Neutrophil (primary cell): ENCODE results near the gene FAM153A.
"Not testable (repeated sequence)": the region's sequence is repeated elsewhere in the genome, so short reads cannot be mapped to it uniquely, and the experiment has no call there.

Experiments used
- H3K27ac ChIP-seq: fragments of 200-600 bp; sonication (generic); 2 replicates; pipeline ENCODE4 v1.5.1; 2016; ENCODE audit warnings: mild to moderate bottlenecking, moderate library complexity
- H3K27me3 ChIP-seq: fragments of 200-600 bp; sonication (generic); 2 replicates; pipeline ENCODE4 v1.6.0; 2016; ENCODE audit warnings: mild to moderate bottlenecking
- H3K36me3 ChIP-seq: fragments of 200-600 bp; sonication (generic); 2 replicates; pipeline ENCODE4 v1.5.1; 2017
- H3K4me1 ChIP-seq, 2 experiments: fragments of 200-600 bp in 1 of 2; sonication (generic) in 1 of 2; 1 replicate in 1 of 2; 2 replicates in 1 of 2; pipeline versions ENCODE4 v1.5.1 to v1.6.1; 2013 to 2016; ENCODE audit warnings: low read depth in 1 of 2, low read length in 1 of 2, mild to moderate bottlenecking in 1 of 2, moderate library complexity in 1 of 2; ENCODE audit not compliant: control insufficient read depth in 1 of 2, insufficient read depth in 1 of 2
- H3K4me3 ChIP-seq, 2 experiments: fragments of 200-600 bp in 1 of 2; sonication (generic) in 1 of 2; 1 replicate in 1 of 2; 2 replicates in 1 of 2; pipeline ENCODE4 v1.5.1; 2013 to 2016; ENCODE audit warnings: low read depth in 1 of 2, low read length in 1 of 2, mild to moderate bottlenecking in 1 of 2, moderate library complexity in 1 of 2
- H3K9me3 ChIP-seq: fragments of 200-600 bp; sonication (generic); 2 replicates; pipeline ENCODE4 v1.5.1; 2016

Gene FAM153A

GRCh38 chr5:177793272-177793671 is 10.6 kb upstream of the FAM153A start:
- H3K27ac ChIP-seq, H3K4me3 ChIP-seq, H3K4me1 ChIP-seq, H3K27me3 ChIP-seq, H3K9me3 ChIP-seq, H3K36me3 ChIP-seq: not testable (repeated sequence)

- H3K36me3 ChIP-seq, H3K4me3 ChIP-seq, H3K9me3 ChIP-seq, H3K27me3 ChIP-seq, H3K4me1 ChIP-seq, H3K27ac ChIP-seq: not testable (repeated sequence)
Measured at GRCh38 chr5:177791649-177792048, 8.9 kb upstream of the FAM153A start.

- H3K4me3 ChIP-seq, H3K36me3 ChIP-seq, H3K4me1 ChIP-seq, H3K9me3 ChIP-seq, H3K27ac ChIP-seq: not testable (repeated sequence)
- peaks cover 15% of the 10 kb centered on the region for H3K27me3 ChIP-seq
Measured at GRCh38 chr5:177782169-177782568, 530 bp downstream of the FAM153A start.

DNA sequence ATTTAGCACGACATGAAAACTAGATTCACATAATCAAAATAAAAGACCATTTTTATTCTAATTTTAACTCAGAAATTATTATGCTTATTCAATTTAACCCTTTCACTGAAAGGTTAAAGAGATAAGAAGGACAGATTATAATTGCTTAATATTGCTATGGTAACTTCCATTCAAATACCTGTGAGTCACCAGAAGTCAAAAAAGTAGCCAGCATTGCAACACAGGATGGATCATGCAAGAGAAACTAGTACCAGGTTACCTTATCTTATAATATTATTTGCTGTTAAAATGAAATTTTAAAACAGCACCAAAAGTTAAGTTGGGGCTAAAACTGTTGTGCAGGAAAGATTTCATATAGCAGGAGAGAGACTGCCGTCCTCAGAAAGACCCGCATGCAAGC is 11.5 kb downstream of the FAM153A start:
- H3K4me3 ChIP-seq, H3K4me1 ChIP-seq, H3K27ac ChIP-seq, H3K27me3 ChIP-seq, H3K9me3 ChIP-seq, H3K36me3 ChIP-seq: not testable (repeated sequence)

- not testable (repeated sequence) for H3K27ac ChIP-seq, H3K4me1 ChIP-seq, H3K36me3 ChIP-seq, H3K27me3 ChIP-seq, H3K9me3 ChIP-seq, H3K4me3 ChIP-seq
Measured at GRCh38 chr5:177770646-177771045, 12.1 kb downstream of the FAM153A start.

DNA sequence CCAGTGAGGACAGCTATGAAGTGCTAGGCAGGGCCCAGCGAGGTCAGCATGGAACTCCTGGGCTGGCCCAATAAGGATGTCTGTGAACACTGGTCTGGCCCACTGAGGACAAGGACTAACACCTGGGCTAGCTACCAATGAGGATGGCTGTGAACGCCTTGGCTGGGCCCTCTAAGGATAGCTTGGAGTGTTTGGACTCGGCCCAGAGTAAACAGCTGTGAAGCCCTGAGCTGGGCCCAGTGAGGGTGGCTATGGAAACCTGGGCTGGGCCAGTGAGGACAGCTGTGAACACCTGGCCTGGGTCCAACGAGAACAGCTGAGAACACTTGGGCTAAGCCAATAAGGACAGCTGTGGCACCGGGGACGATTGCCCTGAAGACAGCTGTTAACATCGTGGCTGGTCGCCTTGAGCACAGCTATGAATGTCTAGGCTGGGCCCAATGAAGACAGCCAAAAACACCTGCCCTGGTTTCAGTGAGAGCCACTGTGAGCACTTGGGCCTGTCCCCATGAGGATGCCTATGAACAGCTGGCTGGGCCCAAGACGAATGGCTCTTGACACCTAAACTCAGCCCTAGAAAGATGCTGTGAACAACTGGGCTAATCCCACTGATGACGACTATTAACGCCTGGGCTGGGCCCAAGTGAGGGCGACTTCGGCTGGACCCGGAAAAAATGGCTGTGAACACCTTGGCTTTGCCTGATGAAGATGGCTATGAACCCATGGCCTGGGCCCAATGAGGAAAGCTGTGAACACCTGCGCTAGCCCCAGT is 18.8 kb downstream of the FAM153A start:
- H3K4me1 ChIP-seq: not testable (repeated sequence)

GRCh38 chr5:177760954-177761353 is 21.7 kb downstream of the FAM153A start:
- H3K4me3 ChIP-seq, H3K36me3 ChIP-seq, H3K27me3 ChIP-seq, H3K4me1 ChIP-seq, H3K27ac ChIP-seq, H3K9me3 ChIP-seq: not testable (repeated sequence)

More for the DNA sequence above, 18.8 kb downstream of the FAM153A start:
- H3K27me3 ChIP-seq, H3K36me3 ChIP-seq, H3K9me3 ChIP-seq, H3K4me3 ChIP-seq, H3K27ac ChIP-seq: not testable (repeated sequence)

GRCh38 chr5:177747354-177747753 is 35.3 kb downstream of the FAM153A start:
- not testable (repeated sequence) for H3K36me3 ChIP-seq

DNA sequence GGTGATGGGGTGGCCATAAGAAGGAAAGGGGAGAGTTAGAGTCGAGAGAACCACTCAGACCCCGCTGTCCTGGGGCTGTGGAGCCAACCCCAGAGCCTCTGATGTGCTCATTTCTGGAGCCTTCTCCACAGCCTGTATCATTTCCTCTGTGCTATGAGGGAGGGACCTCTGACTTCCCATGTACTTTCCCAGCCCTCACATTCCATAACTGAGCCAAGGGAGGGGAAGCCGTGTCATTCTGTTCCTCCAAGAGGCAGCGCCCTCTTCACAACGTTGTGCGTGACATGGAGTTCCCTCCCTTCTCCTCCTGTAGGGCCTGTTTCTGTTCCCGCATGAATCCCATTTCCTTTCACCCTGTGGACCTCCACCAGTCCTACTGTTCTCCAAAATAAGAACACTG is 57.8 kb downstream of the FAM153A start:
- not testable (repeated sequence) for H3K9me3 ChIP-seq, H3K4me1 ChIP-seq

More at GRCh38 chr5:177747354-177747753, 35.3 kb downstream of the FAM153A start:
- H3K4me1 ChIP-seq, H3K27me3 ChIP-seq, H3K4me3 ChIP-seq, H3K9me3 ChIP-seq, H3K27ac ChIP-seq: not testable (repeated sequence)

GRCh38 chr5:177723831-177724485 is 58.7 kb downstream of the FAM153A start:
- not testable (repeated sequence) for H3K9me3 ChIP-seq, H3K4me1 ChIP-seq, H3K36me3 ChIP-seq, H3K27me3 ChIP-seq, H3K27ac ChIP-seq, H3K4me3 ChIP-seq

More for the DNA sequence above, 57.8 kb downstream of the FAM153A start:
- not testable (repeated sequence) for H3K36me3 ChIP-seq, H3K27me3 ChIP-seq, H3K4me3 ChIP-seq, H3K27ac ChIP-seq

DNA sequence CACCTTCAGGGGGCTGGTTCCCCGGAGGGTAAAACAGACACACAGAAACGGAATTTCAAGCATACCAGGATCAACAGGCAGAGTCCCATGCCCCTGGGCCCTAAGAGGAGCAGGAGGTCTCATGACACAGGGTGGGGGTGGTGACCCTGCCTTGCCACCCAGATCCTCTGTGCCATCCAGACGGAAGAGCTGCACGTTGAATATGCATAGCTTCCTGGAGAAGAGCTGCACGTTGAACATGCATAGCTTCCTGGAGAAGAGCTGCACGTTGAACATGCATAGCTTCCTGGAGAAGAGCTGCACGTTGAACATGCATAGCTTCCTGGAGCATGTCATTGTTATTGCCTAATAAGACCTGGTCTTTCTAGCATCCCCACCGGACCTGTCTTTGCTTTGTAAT is 59.9 kb downstream of the FAM153A start:
- not testable (repeated sequence) for H3K36me3 ChIP-seq, H3K4me3 ChIP-seq, H3K4me1 ChIP-seq, H3K27ac ChIP-seq, H3K9me3 ChIP-seq, H3K27me3 ChIP-seq

DNA sequence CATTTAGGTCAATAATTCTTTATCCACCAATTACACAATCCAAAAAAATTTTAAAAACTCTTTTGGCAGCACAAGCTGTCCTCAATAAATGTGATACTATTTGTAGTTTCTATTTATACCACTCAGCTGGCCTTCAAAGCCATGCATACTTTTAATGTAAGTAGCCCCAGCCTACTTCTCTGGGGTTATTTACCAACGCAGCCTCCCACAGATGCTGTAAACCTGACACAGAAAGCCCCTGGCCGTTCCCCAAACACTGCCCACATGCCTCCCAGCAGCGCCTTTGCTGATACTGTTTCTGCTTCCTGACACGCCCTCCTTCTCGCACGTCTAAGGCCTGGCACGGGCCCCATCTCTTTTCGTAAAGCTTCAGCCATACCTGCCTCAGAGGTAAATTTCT is 62.7 kb downstream of the FAM153A start:
- not testable (repeated sequence) for H3K9me3 ChIP-seq, H3K27ac ChIP-seq, H3K36me3 ChIP-seq, H3K27me3 ChIP-seq, H3K4me3 ChIP-seq, H3K4me1 ChIP-seq

- H3K4me1 ChIP-seq, H3K9me3 ChIP-seq, H3K4me3 ChIP-seq, H3K27ac ChIP-seq, H3K36me3 ChIP-seq, H3K27me3 ChIP-seq: not testable (repeated sequence)
Measured at GRCh38 chr5:177715423-177715822, 67.3 kb downstream of the FAM153A start.

DNA sequence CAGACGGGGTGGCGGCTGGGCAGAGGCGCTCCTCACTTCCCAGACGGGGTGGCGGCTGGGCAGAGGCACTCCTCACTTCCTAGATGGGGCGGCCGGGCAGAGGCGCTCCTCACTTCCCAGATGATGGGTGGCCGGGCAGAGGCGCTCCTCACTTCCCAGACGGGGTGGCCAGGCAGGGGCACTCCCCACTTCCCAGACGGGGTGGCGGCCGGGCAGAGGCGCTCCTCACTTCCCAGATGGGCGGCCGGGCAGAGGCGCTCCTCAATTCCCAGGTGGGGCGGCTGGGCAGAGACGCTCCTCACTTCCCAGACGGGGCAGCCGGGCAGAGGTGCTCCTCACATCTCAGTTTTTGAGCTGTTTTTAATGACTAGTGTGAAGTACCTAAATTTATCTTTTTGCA is 86.6 kb downstream of the FAM153A start:
- H3K27ac ChIP-seq, H3K4me1 ChIP-seq, H3K4me3 ChIP-seq, H3K9me3 ChIP-seq, H3K36me3 ChIP-seq: not testable (repeated sequence)
- H3K27me3 ChIP-seq: peaks cover 13% of the 10 kb centered on the region
